ENCODE data around the gene ATP8A2. TPM values are rescaled to one million over a fixed set of nuclear protein-coding genes. Genes with fewer than 3 reads are reported as not detected.

ATP8A2 gene
- total RNA-seq, 1 donor from 2014 or later, result 2.1 TPM

- Histone ChIP-seq H3K4me1 (ENCODE audit: control insufficient read depth in 3 of 3, insufficient read depth in 3 of 3, low read length in 3 of 3) (peaks cover 0 to 7% (median 3%) of the 10 kb centered on the region in 3 donors), H3K9me3 (ENCODE audit: control insufficient read depth in 3 of 3, low read length in 3 of 3) (no peaks in the 10 kb centered on the region), H3K27me3 (ENCODE audit: control insufficient read depth in 3 of 3, insufficient read depth in 3 of 3, low read length in 3 of 3) (no peaks in the 10 kb centered on the region), H3K4me3 (ENCODE audit: low read length in 3 of 3) (no peak overlapping the region), H3K36me3 (ENCODE audit: control insufficient read depth in 3 of 3, insufficient read depth in 3 of 3, low read length in 3 of 3) (no peaks in the 10 kb centered on the region), H3K27ac (ENCODE audit: low read depth, low read length) (no peak overlapping the region), H3K9ac (ENCODE audit: low read depth in 1 of 3, low read length in 3 of 3) (no peak overlapping the region)
Observed at GRCh38 chr13:25912961-25913360, 541.2 kb downstream of the ATP8A2 start.

DNA sequence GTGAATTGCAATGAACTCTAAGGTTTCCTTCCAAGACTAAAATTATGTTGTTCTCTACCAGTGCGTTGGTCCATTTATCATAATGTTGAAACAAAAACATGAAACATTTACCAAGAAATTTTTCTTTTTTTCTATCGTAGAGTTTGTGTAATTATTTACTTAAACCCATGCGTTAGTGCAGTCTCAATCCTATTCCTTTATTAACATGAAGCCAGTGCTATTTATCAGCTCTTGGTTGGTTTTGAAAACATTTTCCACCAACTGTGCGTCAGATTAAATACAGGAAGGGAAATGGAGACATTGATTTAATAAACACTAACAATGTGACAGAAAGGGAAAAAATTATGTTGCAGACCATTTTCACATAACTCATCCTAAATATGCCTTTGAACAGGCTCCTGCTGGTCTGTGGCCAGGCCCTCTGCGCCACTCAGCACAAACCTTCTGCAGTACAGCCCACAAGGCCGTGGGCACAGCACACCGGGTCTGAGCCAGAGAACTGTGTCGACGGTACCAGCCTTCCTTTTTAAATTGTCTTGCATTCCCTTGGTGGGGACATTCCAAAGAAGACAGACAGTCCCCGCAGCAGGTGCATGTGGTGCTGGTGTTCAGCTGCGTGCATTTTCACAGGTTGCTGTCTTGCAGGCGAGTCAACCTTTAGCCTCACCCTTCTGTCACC, 544.2 kb downstream of the ATP8A2 start:
- Histone ChIP-seq H3K4me1 (ENCODE audit: control insufficient read depth in 3 of 3, insufficient read depth in 3 of 3, low read length in 3 of 3) (no peaks in the 10 kb centered on the region), H3K9ac (ENCODE audit: low read depth in 1 of 3, low read length in 3 of 3) (no peak overlapping the region), H3K27me3 (ENCODE audit: control insufficient read depth in 3 of 3, insufficient read depth in 3 of 3, low read length in 3 of 3) (no peaks in the 10 kb centered on the region), H3K9me3 (ENCODE audit: control insufficient read depth in 3 of 3, low read length in 3 of 3) (no peaks in the 10 kb centered on the region), H3K4me3 (ENCODE audit: low read length in 3 of 3) (no peak overlapping the region), H3K36me3 (ENCODE audit: control insufficient read depth in 3 of 3, insufficient read depth in 3 of 3, low read length in 3 of 3) (no peaks in the 10 kb centered on the region), H3K27ac (ENCODE audit: low read depth, low read length) (no peak overlapping the region)

- no peak overlapping the region for H3K9ac ChIP-seq (ENCODE audit: low read depth in 1 of 3, low read length in 3 of 3)
- peaks cover 3 to 8% (median 3%) of the 10 kb centered on the region in 3 donors for H3K4me1 ChIP-seq (ENCODE audit: control insufficient read depth in 3 of 3, insufficient read depth in 3 of 3, low read length in 3 of 3)
- no peak overlapping the region for H3K4me3 ChIP-seq (ENCODE audit: low read length in 3 of 3)
- no peaks in the 10 kb centered on the region for H3K27me3 ChIP-seq (ENCODE audit: control insufficient read depth in 3 of 3, insufficient read depth in 3 of 3, low read length in 3 of 3)
- no peaks in the 10 kb centered on the region for H3K36me3 ChIP-seq (ENCODE audit: control insufficient read depth in 3 of 3, insufficient read depth in 3 of 3, low read length in 3 of 3)
- no peaks in the 10 kb centered on the region for H3K9me3 ChIP-seq (ENCODE audit: control insufficient read depth in 3 of 3, low read length in 3 of 3)
- no peak overlapping the region for H3K27ac ChIP-seq (ENCODE audit: low read depth, low read length)
Observed at GRCh38 chr13:25920277-25920676, 548.5 kb downstream of the ATP8A2 start.

DNA sequence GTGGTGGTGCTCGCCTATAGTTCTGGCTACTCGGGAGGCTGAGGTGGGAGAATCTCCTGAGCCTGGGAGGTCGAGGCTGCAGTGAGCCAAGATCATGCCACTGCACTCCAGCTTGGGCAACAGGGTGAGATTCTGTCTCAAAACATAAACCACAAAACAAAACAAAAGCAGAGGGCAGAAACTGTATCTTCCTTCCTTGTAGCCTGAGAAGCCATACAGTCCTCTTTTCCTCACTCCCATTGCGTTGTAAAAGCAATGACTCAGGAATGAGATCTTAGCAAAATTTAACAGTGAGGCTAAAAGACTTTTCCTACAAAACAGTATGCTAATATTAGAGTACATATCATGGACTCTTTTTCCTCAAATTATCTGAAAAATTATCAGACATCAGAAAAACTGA, 549.2 kb downstream of the ATP8A2 start:
- H3K9me3 ChIP-seq (ENCODE audit: control insufficient read depth in 3 of 3, low read length in 3 of 3), result no peaks in the 10 kb centered on the region
- H3K27ac ChIP-seq (ENCODE audit: low read depth, low read length), result no peak overlapping the region
- no peak overlapping the region for H3K9ac ChIP-seq (ENCODE audit: low read depth in 1 of 3, low read length in 3 of 3)
- H3K36me3 ChIP-seq (ENCODE audit: control insufficient read depth in 3 of 3, insufficient read depth in 3 of 3, low read length in 3 of 3), result no peaks in the 10 kb centered on the region
- peaks cover 3 to 8% (median 3%) of the 10 kb centered on the region in 3 donors for H3K4me1 ChIP-seq (ENCODE audit: control insufficient read depth in 3 of 3, insufficient read depth in 3 of 3, low read length in 3 of 3)
- no peaks in the 10 kb centered on the region for H3K27me3 ChIP-seq (ENCODE audit: control insufficient read depth in 3 of 3, insufficient read depth in 3 of 3, low read length in 3 of 3)
- no peak overlapping the region for H3K4me3 ChIP-seq (ENCODE audit: low read length in 3 of 3)

- Histone ChIP-seq H3K4me3 (ENCODE audit: low read length in 3 of 3) (no peak overlapping the region), H3K27ac (ENCODE audit: low read depth, low read length) (no peak overlapping the region), H3K9me3 (ENCODE audit: control insufficient read depth in 3 of 3, low read length in 3 of 3) (no peaks in the 10 kb centered on the region), H3K36me3 (ENCODE audit: control insufficient read depth in 3 of 3, insufficient read depth in 3 of 3, low read length in 3 of 3) (no peaks in the 10 kb centered on the region), H3K4me1 (ENCODE audit: control insufficient read depth in 3 of 3, insufficient read depth in 3 of 3, low read length in 3 of 3) (peaks cover 3 to 8% (median 3%) of the 10 kb centered on the region in 3 donors), H3K27me3 (ENCODE audit: control insufficient read depth in 3 of 3, insufficient read depth in 3 of 3, low read length in 3 of 3) (no peaks in the 10 kb centered on the region), H3K9ac (ENCODE audit: low read depth in 1 of 3, low read length in 3 of 3) (no peak overlapping the region)
Observed at GRCh38 chr13:25922376-25922775, 550.6 kb downstream of the ATP8A2 start.

DNA sequence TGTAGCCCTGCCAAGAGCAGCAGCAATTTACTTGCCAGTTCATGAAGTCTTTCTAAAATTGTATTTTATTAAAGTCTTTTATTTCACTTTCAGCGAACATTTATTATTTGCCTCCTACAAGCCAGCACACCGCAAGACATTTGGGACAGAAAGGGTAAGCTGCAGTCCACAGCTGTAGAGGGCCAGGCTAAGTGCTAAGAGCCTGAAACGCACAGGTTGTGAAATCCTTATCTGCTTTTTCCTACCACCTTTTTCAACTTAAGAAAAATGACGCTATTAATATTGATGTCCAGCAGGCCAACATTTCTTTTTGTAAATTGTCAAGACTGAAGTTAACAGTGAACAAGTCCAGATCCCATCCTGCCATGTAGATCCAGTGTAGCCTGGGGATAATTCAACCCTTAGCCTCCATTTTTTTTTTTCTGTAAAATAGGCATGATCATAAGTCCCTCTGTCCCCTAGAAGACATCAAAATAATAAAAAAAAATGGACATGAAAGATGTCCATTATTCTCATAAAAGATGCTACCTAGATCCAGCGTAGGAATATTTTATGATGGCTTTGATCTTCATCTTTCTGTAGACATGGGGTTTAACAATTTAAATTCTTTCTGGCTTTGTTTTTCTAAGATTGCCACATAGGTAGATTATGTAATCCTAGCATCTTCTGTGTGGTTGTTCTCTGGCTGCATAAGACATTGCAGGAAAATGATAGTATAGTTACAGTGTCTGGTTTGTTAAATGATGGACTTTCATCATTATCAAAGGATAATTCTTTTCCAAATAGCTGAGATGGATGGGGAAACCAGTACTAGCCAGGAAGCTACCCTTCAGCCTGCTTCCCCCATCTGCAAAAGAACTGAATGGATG, 551.7 kb downstream of the ATP8A2 start:
- Histone ChIP-seq H3K4me3 (ENCODE audit: low read length in 3 of 3) (no peak overlapping the region), H3K36me3 (ENCODE audit: control insufficient read depth in 3 of 3, insufficient read depth in 3 of 3, low read length in 3 of 3) (no peaks in the 10 kb centered on the region), H3K4me1 (ENCODE audit: control insufficient read depth in 3 of 3, insufficient read depth in 3 of 3, low read length in 3 of 3) (peaks cover 3 to 8% (median 3%) of the 10 kb centered on the region in 3 donors), H3K9me3 (ENCODE audit: control insufficient read depth in 3 of 3, low read length in 3 of 3) (no peaks in the 10 kb centered on the region), H3K27me3 (ENCODE audit: control insufficient read depth in 3 of 3, insufficient read depth in 3 of 3, low read length in 3 of 3) (no peaks in the 10 kb centered on the region), H3K9ac (ENCODE audit: low read depth in 1 of 3, low read length in 3 of 3) (no peak overlapping the region), H3K27ac (ENCODE audit: low read depth, low read length) (no peak overlapping the region)

- Histone ChIP-seq H3K27ac (ENCODE audit: low read depth, low read length) (no peak overlapping the region), H3K27me3 (ENCODE audit: control insufficient read depth in 3 of 3, insufficient read depth in 3 of 3, low read length in 3 of 3) (peaks cover 0 to 3% (median 2%) of the 10 kb centered on the region in 3 donors), H3K9me3 (ENCODE audit: control insufficient read depth in 3 of 3, low read length in 3 of 3) (no peaks in the 10 kb centered on the region), H3K4me3 (ENCODE audit: low read length in 3 of 3) (no peak overlapping the region), H3K9ac (ENCODE audit: low read depth in 1 of 3, low read length in 3 of 3) (no peak overlapping the region), H3K36me3 (ENCODE audit: control insufficient read depth in 3 of 3, insufficient read depth in 3 of 3, low read length in 3 of 3) (no peaks in the 10 kb centered on the region), H3K4me1 (ENCODE audit: control insufficient read depth in 3 of 3, insufficient read depth in 3 of 3, low read length in 3 of 3) (peaks cover under 1 to 7% (median 3%) of the 10 kb centered on the region in 3 donors)
Observed at GRCh38 chr13:25927363-25927762, 555.6 kb downstream of the ATP8A2 start.

GRCh38 chr13:25927932-25928331, 556.2 kb downstream of the ATP8A2 start:
- Histone ChIP-seq H3K27ac (ENCODE audit: low read depth, low read length) (no peak overlapping the region), H3K9me3 (ENCODE audit: control insufficient read depth in 3 of 3, low read length in 3 of 3) (no peaks in the 10 kb centered on the region), H3K36me3 (ENCODE audit: control insufficient read depth in 3 of 3, insufficient read depth in 3 of 3, low read length in 3 of 3) (no peaks in the 10 kb centered on the region), H3K4me3 (ENCODE audit: low read length in 3 of 3) (no peak overlapping the region), H3K27me3 (ENCODE audit: control insufficient read depth in 3 of 3, insufficient read depth in 3 of 3, low read length in 3 of 3) (peaks cover 0 to 3% (median 2%) of the 10 kb centered on the region in 3 donors), H3K9ac (ENCODE audit: low read depth in 1 of 3, low read length in 3 of 3) (no peak overlapping the region), H3K4me1 (ENCODE audit: control insufficient read depth in 3 of 3, insufficient read depth in 3 of 3, low read length in 3 of 3) (peaks cover 0 to 2% (median 0%) of the 10 kb centered on the region in 3 donors)

DNA sequence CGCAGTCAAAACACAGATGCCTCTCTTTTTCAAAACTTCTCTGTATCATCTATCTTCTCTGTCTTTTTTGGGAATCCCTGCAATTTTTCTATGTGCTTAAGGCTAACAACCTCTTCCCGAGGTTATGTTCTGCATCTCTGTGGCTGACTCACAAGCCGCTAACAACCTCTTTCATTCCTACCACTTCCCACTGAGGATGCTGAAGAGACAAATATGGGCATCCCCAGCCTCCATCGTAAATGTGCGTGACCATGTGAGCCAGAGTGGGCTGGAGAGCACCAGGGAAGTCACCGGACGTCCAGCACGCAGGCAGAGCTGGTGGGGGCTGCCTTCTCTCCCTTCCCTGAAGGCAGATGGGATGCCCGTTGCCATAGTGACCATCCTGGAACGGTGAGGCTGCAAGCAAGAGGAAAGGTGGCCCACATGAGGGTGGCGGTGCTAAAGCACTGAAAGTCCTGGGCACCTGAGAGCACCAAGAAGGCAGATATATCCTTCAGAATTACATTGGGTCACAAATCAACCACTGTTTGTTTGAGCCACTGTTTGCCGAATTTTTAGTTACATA, 557.2 kb downstream of the ATP8A2 start:
- Histone ChIP-seq H3K27ac (ENCODE audit: low read depth, low read length) (no peak overlapping the region), H3K36me3 (ENCODE audit: control insufficient read depth in 3 of 3, insufficient read depth in 3 of 3, low read length in 3 of 3) (no peaks in the 10 kb centered on the region), H3K27me3 (ENCODE audit: control insufficient read depth in 3 of 3, insufficient read depth in 3 of 3, low read length in 3 of 3) (peaks cover 0 to 3% (median 2%) of the 10 kb centered on the region in 3 donors), H3K9ac (ENCODE audit: low read depth in 1 of 3, low read length in 3 of 3) (no peak overlapping the region), H3K4me1 (ENCODE audit: control insufficient read depth in 3 of 3, insufficient read depth in 3 of 3, low read length in 3 of 3) (no peaks in the 10 kb centered on the region), H3K4me3 (ENCODE audit: low read length in 3 of 3) (no peak overlapping the region), H3K9me3 (ENCODE audit: control insufficient read depth in 3 of 3, low read length in 3 of 3) (no peaks in the 10 kb centered on the region)

GRCh38 chr13:25929816-25930215, 558.0 kb downstream of the ATP8A2 start:
- Histone ChIP-seq H3K9ac (ENCODE audit: low read depth in 1 of 3, low read length in 3 of 3) (no peak overlapping the region), H3K27ac (ENCODE audit: low read depth, low read length) (no peak overlapping the region), H3K27me3 (ENCODE audit: control insufficient read depth in 3 of 3, insufficient read depth in 3 of 3, low read length in 3 of 3) (peaks cover 0 to 3% (median 2%) of the 10 kb centered on the region in 3 donors)

More at GRCh38 chr13:25929816-25930215, 558.0 kb downstream of the ATP8A2 start:
- H3K36me3 ChIP-seq (ENCODE audit: control insufficient read depth in 3 of 3, insufficient read depth in 3 of 3, low read length in 3 of 3), result no peaks in the 10 kb centered on the region
- no peaks in the 10 kb centered on the region for H3K9me3 ChIP-seq (ENCODE audit: control insufficient read depth in 3 of 3, low read length in 3 of 3)
- no peaks in the 10 kb centered on the region for H3K4me1 ChIP-seq (ENCODE audit: control insufficient read depth in 3 of 3, insufficient read depth in 3 of 3, low read length in 3 of 3)
- no peak overlapping the region for H3K4me3 ChIP-seq (ENCODE audit: low read length in 3 of 3)
